ENCODE results near the gene INPP5K.

Gene INPP5K

GRCh38 chr17:1475321-1475854 is 41.0 kb downstream of the INPP5K start:
- H3K9ac ChIP-seq (ENCODE audit: low read length): no peak overlapping the region
- peaks cover 81 to 83% of the 10 kb centered on the region in 2 experiments for H3K36me3 ChIP-seq (ENCODE audit: control insufficient read depth in 1 of 2, insufficient read depth in 2 of 2, low read depth in 1 of 2, low read length in 2 of 2)
- no peak overlapping the region for H3K14ac ChIP-seq (ENCODE audit: low read length in 2 of 2)
- DNase-seq: no peak
- H2AFZ ChIP-seq (ENCODE audit: low read depth, low read length): no peak overlapping the region
- no peak overlapping the region for H2BK120ac ChIP-seq (ENCODE audit: low read depth, low read length)
- no peaks in the 10 kb centered on the region for H3K27me3 ChIP-seq (ENCODE audit: control insufficient read depth in 1 of 2, insufficient read depth in 1 of 2, low read length in 2 of 2)
- H3K4me3 ChIP-seq (ENCODE audit: insufficient read depth in 1 of 2, low read depth in 1 of 2, low read length in 2 of 2): no peak overlapping the region
- no peak overlapping the region for H4K8ac ChIP-seq (ENCODE audit: low read length)
- no peak overlapping the region for H3K4me2 ChIP-seq (ENCODE audit: low read length, poor library complexity, severe bottlenecking)
- H3K23ac ChIP-seq (ENCODE audit: low read length in 2 of 2): peak overlapping the region in 1 of 2 experiments; percentile 60
- WGBS: 89% methylated on average over 14 of the region's 15 CpGs
- no peak overlapping the region for H4K91ac ChIP-seq (ENCODE audit: low read length)
- H3K9me3 ChIP-seq (ENCODE audit: control insufficient read depth, low read length): no peaks in the 10 kb centered on the region
- no peak overlapping the region for H3K18ac ChIP-seq (ENCODE audit: low read depth in 1 of 2, low read length in 2 of 2)
- no peak overlapping the region for H3K27ac ChIP-seq (ENCODE audit: low read length, poor library complexity, severe bottlenecking)
- no peak overlapping the region for H2BK12ac ChIP-seq (ENCODE audit: low read length in 2 of 2)
- peaks cover 17% of the 10 kb centered on the region for H3K4me1 ChIP-seq (ENCODE audit: control insufficient read depth, insufficient read depth, low read depth, low read length)
- peaks cover 34% of the 10 kb centered on the region for H3K79me1 ChIP-seq (replicated peaks; ENCODE audit: low read length, poor library complexity, severe bottlenecking)
- H2AK5ac ChIP-seq (ENCODE audit: low read length, severe bottlenecking): peak overlapping the region; percentile 53
- no peak overlapping the region for H2BK15ac ChIP-seq (ENCODE audit: low read depth, poor library complexity, severe bottlenecking)
- H3K4ac ChIP-seq (ENCODE audit: low read depth in 1 of 2, low read length in 2 of 2): no peak overlapping the region
- no peak overlapping the region for H2BK5ac ChIP-seq (ENCODE audit: low read depth, low read length, poor library complexity, severe bottlenecking)

- H2BK12ac ChIP-seq (ENCODE audit: low read length in 2 of 2): no peak overlapping the region
- H3K27ac ChIP-seq (ENCODE audit: low read length, poor library complexity, severe bottlenecking): no peak overlapping the region
- no peak overlapping the region for H4K8ac ChIP-seq (ENCODE audit: low read length)
- H2AFZ ChIP-seq (ENCODE audit: low read depth, low read length): no peak overlapping the region
- no peak overlapping the region for H3K14ac ChIP-seq (ENCODE audit: low read length in 2 of 2)
- peaks cover 82 to 88% of the 10 kb centered on the region in 2 experiments for H3K36me3 ChIP-seq (ENCODE audit: control insufficient read depth in 1 of 2, insufficient read depth in 2 of 2, low read depth in 1 of 2, low read length in 2 of 2)
- H3K18ac ChIP-seq (ENCODE audit: low read depth in 1 of 2, low read length in 2 of 2): no peak overlapping the region
- no peak overlapping the region for H2BK15ac ChIP-seq (ENCODE audit: low read depth, poor library complexity, severe bottlenecking)
- no peak overlapping the region for H3K23ac ChIP-seq (ENCODE audit: low read length in 2 of 2)
- H3K9me3 ChIP-seq (ENCODE audit: control insufficient read depth, low read length): no peaks in the 10 kb centered on the region
- peaks cover 17% of the 10 kb centered on the region for H3K4me1 ChIP-seq (ENCODE audit: control insufficient read depth, insufficient read depth, low read depth, low read length)
- peak overlapping the region in 1 of 2 experiments; percentile 1 for H3K4me3 ChIP-seq (ENCODE audit: insufficient read depth in 1 of 2, low read depth in 1 of 2, low read length in 2 of 2)
- no peak overlapping the region for H2AK5ac ChIP-seq (ENCODE audit: low read length, severe bottlenecking)
- no peak overlapping the region for H3K4ac ChIP-seq (ENCODE audit: low read depth in 1 of 2, low read length in 2 of 2)
- no peak overlapping the region for H4K91ac ChIP-seq (ENCODE audit: low read length)
- DNase-seq: no peak
- no peak overlapping the region for H2BK120ac ChIP-seq (ENCODE audit: low read depth, low read length)
- no peak overlapping the region for H2BK5ac ChIP-seq (ENCODE audit: low read depth, low read length, poor library complexity, severe bottlenecking)
- no peaks in the 10 kb centered on the region for H3K27me3 ChIP-seq (ENCODE audit: control insufficient read depth in 1 of 2, insufficient read depth in 1 of 2, low read length in 2 of 2)
- no peak overlapping the region for H3K9ac ChIP-seq (ENCODE audit: low read length)
- H3K79me1 ChIP-seq (replicated peaks; ENCODE audit: low read length, poor library complexity, severe bottlenecking): peaks cover 33% of the 10 kb centered on the region
- no peak overlapping the region for H3K4me2 ChIP-seq (ENCODE audit: low read length, poor library complexity, severe bottlenecking)
- 95% methylated on average over 28 of the region's 31 CpGs for whole genome bisulfite sequencing
These were observed 41.8 kb downstream of the INPP5K start for GRCh38 chr17:1474402-1475189.

GRCh38 chr17:1473841-1474240 is 42.6 kb downstream of the INPP5K start:
- Histone ChIP-seq H3K4me1 (ENCODE audit: control insufficient read depth, insufficient read depth, low read depth, low read length) (peaks cover 17% of the 10 kb centered on the region), H3K36me3 (ENCODE audit: control insufficient read depth in 1 of 2, insufficient read depth in 2 of 2, low read depth in 1 of 2, low read length in 2 of 2) (peaks cover 87% of the 10 kb centered on the region in 2 experiments), H2BK15ac (ENCODE audit: low read depth, poor library complexity, severe bottlenecking) (no peak overlapping the region), H2BK5ac (ENCODE audit: low read depth, low read length, poor library complexity, severe bottlenecking) (no peak overlapping the region), H2AK5ac (ENCODE audit: low read length, severe bottlenecking) (no peak overlapping the region), H3K23ac (ENCODE audit: low read length in 2 of 2) (no peak overlapping the region), H3K4ac (ENCODE audit: low read depth in 1 of 2, low read length in 2 of 2) (no peak overlapping the region), H2BK12ac (ENCODE audit: low read length in 2 of 2) (no peak overlapping the region), H4K91ac (ENCODE audit: low read length) (no peak overlapping the region), H2BK120ac (ENCODE audit: low read depth, low read length) (no peak overlapping the region), H3K14ac (ENCODE audit: low read length in 2 of 2) (no peak overlapping the region), H3K9me3 (ENCODE audit: control insufficient read depth, low read length) (no peaks in the 10 kb centered on the region), H3K9ac (ENCODE audit: low read length) (no peak overlapping the region), H3K4me3 (ENCODE audit: insufficient read depth in 1 of 2, low read depth in 1 of 2, low read length in 2 of 2) (no peak overlapping the region), H3K27me3 (ENCODE audit: control insufficient read depth in 1 of 2, insufficient read depth in 1 of 2, low read length in 2 of 2) (no peaks in the 10 kb centered on the region), H3K4me2 (ENCODE audit: low read length, poor library complexity, severe bottlenecking) (no peak overlapping the region), H3K79me1 (replicated peaks; ENCODE audit: low read length, poor library complexity, severe bottlenecking) (peaks cover 37% of the 10 kb centered on the region), H3K18ac (ENCODE audit: low read depth in 1 of 2, low read length in 2 of 2) (no peak overlapping the region), H3K27ac (ENCODE audit: low read length, poor library complexity, severe bottlenecking) (no peak overlapping the region), H2AFZ (ENCODE audit: low read depth, low read length) (no peak overlapping the region), H4K8ac (ENCODE audit: low read length) (no peak overlapping the region)
- DNase-seq: no peak
- WGBS: 93% methylated on average over 10 of the region's 10 CpGs

- 76% methylated on average over 11 of the region's 11 CpGs for WGBS
- Histone ChIP-seq H2BK12ac (ENCODE audit: low read length in 2 of 2) (no peak overlapping the region), H3K9ac (ENCODE audit: low read length) (no peak overlapping the region), H3K27ac (ENCODE audit: low read length, poor library complexity, severe bottlenecking) (no peak overlapping the region), H2BK15ac (ENCODE audit: low read depth, poor library complexity, severe bottlenecking) (no peak overlapping the region), H3K79me1 (replicated peaks; ENCODE audit: low read length, poor library complexity, severe bottlenecking) (peaks cover 42% of the 10 kb centered on the region), H2AFZ (ENCODE audit: low read depth, low read length) (no peak overlapping the region), H3K4me3 (ENCODE audit: insufficient read depth in 1 of 2, low read depth in 1 of 2, low read length in 2 of 2) (no peak overlapping the region), H3K27me3 (ENCODE audit: control insufficient read depth in 1 of 2, insufficient read depth in 1 of 2, low read length in 2 of 2) (no peaks in the 10 kb centered on the region), H2BK120ac (ENCODE audit: low read depth, low read length) (no peak overlapping the region), H3K9me3 (ENCODE audit: control insufficient read depth, low read length) (no peaks in the 10 kb centered on the region), H3K18ac (ENCODE audit: low read depth in 1 of 2, low read length in 2 of 2) (peak overlapping the region in 1 of 2 experiments; percentile 14), H3K4me1 (ENCODE audit: control insufficient read depth, insufficient read depth, low read depth, low read length) (peaks cover 17% of the 10 kb centered on the region), H3K14ac (ENCODE audit: low read length in 2 of 2) (no peak overlapping the region), H4K8ac (ENCODE audit: low read length) (no peak overlapping the region), H4K91ac (ENCODE audit: low read length) (no peak overlapping the region), H3K36me3 (ENCODE audit: control insufficient read depth in 1 of 2, insufficient read depth in 2 of 2, low read depth in 1 of 2, low read length in 2 of 2) (peaks cover 87% of the 10 kb centered on the region in 2 experiments), H3K4ac (ENCODE audit: low read depth in 1 of 2, low read length in 2 of 2) (no peak overlapping the region), H2AK5ac (ENCODE audit: low read length, severe bottlenecking) (peak overlapping the region; percentile 9), H2BK5ac (ENCODE audit: low read depth, low read length, poor library complexity, severe bottlenecking) (no peak overlapping the region), H3K23ac (ENCODE audit: low read length in 2 of 2) (peak overlapping the region in 1 of 2 experiments; percentile 14), H3K4me2 (ENCODE audit: low read length, poor library complexity, severe bottlenecking) (no peak overlapping the region)
- no peak for DNase-seq
These were observed 43.2 kb downstream of the INPP5K start for GRCh38 chr17:1473170-1473569.

All from mesenchymal stem cell (in vitro differentiated cells and primary cell).